DMS53 (cell line): Measurements from ENCODE around the gene CNTNAP2.
"Not testable (repeated sequence)": the region's sequence is repeated elsewhere in the genome, so short reads cannot be mapped to it uniquely, and the experiment has no call there.

ENCODE experiments used
- DNase-seq: peaks from one replicate; lab custom pipeline; 2025; lab: John Stamatoyannopoulos, UW

Gene CNTNAP2

GRCh38 chr7:147564786-147565476 is 1448.3 kb downstream of the CNTNAP2 start:
- DNase-seq = no peak

- no peak for DNase-seq
Observed at GRCh38 chr7:147567043-147567442, 1450.4 kb downstream of the CNTNAP2 start.

- DNase-seq = peak; percentile 22
Observed at GRCh38 chr7:147569116-147569913, 1452.7 kb downstream of the CNTNAP2 start.

- DNase-seq = no peak
Observed at GRCh38 chr7:147570390-147570789, 1453.8 kb downstream of the CNTNAP2 start.

- no peak for DNase-seq
Observed at GRCh38 chr7:147571436-147572185, 1455.0 kb downstream of the CNTNAP2 start.

GRCh38 chr7:147578196-147578595 is 1461.6 kb downstream of the CNTNAP2 start:
- no peak for DNase-seq

- no peak for DNase-seq
Observed at GRCh38 chr7:147579148-147579547, 1462.5 kb downstream of the CNTNAP2 start.

- no peak for DNase-seq
Observed at GRCh38 chr7:147584771-147585193, 1468.2 kb downstream of the CNTNAP2 start.

- no peak for DNase-seq
Observed at GRCh38 chr7:147586110-147586509, 1469.5 kb downstream of the CNTNAP2 start.

GRCh38 chr7:147586526-147586925 is 1469.9 kb downstream of the CNTNAP2 start:
- DNase-seq = peak; percentile 29

GRCh38 chr7:147593271-147594057 is 1476.9 kb downstream of the CNTNAP2 start:
- DNase-seq = no peak

GRCh38 chr7:147595042-147595441 is 1478.4 kb downstream of the CNTNAP2 start:
- no peak for DNase-seq

GRCh38 chr7:147598687-147599086 is 1482.1 kb downstream of the CNTNAP2 start:
- DNase-seq = not testable (repeated sequence)

GRCh38 chr7:147605323-147605722 is 1488.7 kb downstream of the CNTNAP2 start:
- no peak for DNase-seq

GRCh38 chr7:147607157-147607800 is 1490.7 kb downstream of the CNTNAP2 start:
- DNase-seq = no peak

- no peak for DNase-seq
Observed at GRCh38 chr7:147611431-147611830, 1494.8 kb downstream of the CNTNAP2 start.

GRCh38 chr7:147635288-147635687 is 1518.7 kb downstream of the CNTNAP2 start:
- DNase-seq = no peak

- no peak for DNase-seq
Observed at GRCh38 chr7:147636553-147636952, 1520.0 kb downstream of the CNTNAP2 start.

- no peak for DNase-seq
Observed at GRCh38 chr7:147638566-147638965, 1522.0 kb downstream of the CNTNAP2 start.

- DNase-seq = no peak
Observed at GRCh38 chr7:147639037-147639436, 1522.4 kb downstream of the CNTNAP2 start.

- DNase-seq = no peak
Observed at GRCh38 chr7:147639751-147640150, 1523.2 kb downstream of the CNTNAP2 start.
